Cerebellar cortex (tissue), 1 donor: ENCODE measurements around the gene PRSS8.
"Not testable (repeated sequence)": the region's sequence is repeated elsewhere in the genome, so short reads cannot be mapped to it uniquely, and the experiment has no call there.

Source experiments
- DNase-seq: peaks from one replicate; pipeline ENCODE4 v3.0.0-alpha.2; 2015; ENCODE audit warnings: low spot score

PRSS8 gene

GRCh38 chr16:31105677-31106213 is 29.8 kb downstream of the PRSS8 start:
- peak; percentile 72 for DNase-seq

- DNase-seq, result not testable (repeated sequence)
Measured at GRCh38 chr16:31100876-31101641, 34.5 kb downstream of the PRSS8 start.

- no peak for DNase-seq
Measured at GRCh38 chr16:31099860-31100638, 35.5 kb downstream of the PRSS8 start.

GRCh38 chr16:31094424-31095120 is 41.0 kb downstream of the PRSS8 start, which contains the start of gene VKORC1:
VKORC1 (minus strand) TSS chr16:31094797; CDS start chr16:31094729, 68 bp downstream.
- peak; percentile 99 for DNase-seq

- peak; percentile 33 for DNase-seq
Measured at GRCh38 chr16:31094088-31094423, 41.5 kb downstream of the PRSS8 start.

- peak; percentile 32 for DNase-seq
Measured at GRCh38 chr16:31093132-31093703, 42.3 kb downstream of the PRSS8 start.

- DNase-seq, result no peak
Measured at GRCh38 chr16:31092330-31092729, 43.2 kb downstream of the PRSS8 start.

GRCh38 chr16:31090540-31090939 is 45.0 kb downstream of the PRSS8 start:
- DNase-seq, result no peak

GRCh38 chr16:31089199-31089598 is 46.3 kb downstream of the PRSS8 start:
- DNase-seq, result no peak

- no peak for DNase-seq
Measured at GRCh38 chr16:31088459-31089183, 46.9 kb downstream of the PRSS8 start, which contains the start of gene PRSS53. PRSS53 (minus strand) TSS chr16:31088943; CDS start chr16:31088809, 134 bp downstream.

- DNase-seq, result no peak
Measured at GRCh38 chr16:31087971-31088370, 47.6 kb downstream of the PRSS8 start.

- no peak for DNase-seq
Measured at GRCh38 chr16:31087481-31087880, 48.0 kb downstream of the PRSS8 start.

GRCh38 chr16:31086629-31086906 is 49.0 kb downstream of the PRSS8 start:
- no peak for DNase-seq

GRCh38 chr16:31085873-31086628 is 49.5 kb downstream of the PRSS8 start:
- no peak for DNase-seq

- no peak for DNase-seq
Measured at GRCh38 chr16:31085411-31085810, 50.1 kb downstream of the PRSS8 start.

- no peak for DNase-seq
Measured at GRCh38 chr16:31084584-31085302, 50.8 kb downstream of the PRSS8 start.

- DNase-seq, result no peak
Measured at GRCh38 chr16:31083981-31084380, 51.5 kb downstream of the PRSS8 start.

- DNase-seq, result no peak
Measured at GRCh38 chr16:31083556-31083955, 52.0 kb downstream of the PRSS8 start.

- DNase-seq, result no peak
Measured at GRCh38 chr16:31083081-31083480, 52.4 kb downstream of the PRSS8 start.
